Measurements from ENCODE around the gene GRIN2A. TPM values are rescaled to one million over a fixed set of nuclear protein-coding genes. Genes with fewer than 3 reads are reported as not detected.

GRIN2A gene
- total and polyA plus RNA-seq, 2 of the 8 experiments (the other 6 are each of a cell fraction or from before 2014, with no cell fraction given): 0.18 to 1.8 TPM

DNA sequence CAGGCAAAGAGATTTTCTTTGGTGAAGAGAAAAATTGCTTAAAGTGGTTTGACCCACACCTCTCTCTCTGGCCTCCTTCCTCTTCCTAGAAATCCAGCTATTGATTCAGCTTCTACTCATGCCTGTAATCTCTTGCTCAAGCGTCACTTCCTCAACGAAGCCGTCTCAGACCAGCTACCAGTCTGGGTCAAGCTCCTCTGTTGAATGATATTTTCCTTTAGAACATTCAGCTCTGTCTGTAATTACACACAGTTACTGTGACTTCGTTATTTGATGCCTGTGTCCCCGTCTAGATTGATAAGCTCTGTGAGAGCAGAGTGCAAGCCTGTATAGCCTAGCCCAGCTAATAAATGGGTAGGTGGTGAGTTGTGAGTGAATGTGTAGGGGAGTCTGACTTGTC lies 168.5 kb downstream of the GRIN2A start:
- Histone ChIP-seq H3K56ac (replicated peaks; ENCODE audit: insufficient read length, low read depth, low read length) (no peak overlapping the region), H4K5ac (ENCODE audit: insufficient read length, low read depth, low read length) (no peak overlapping the region), H3K27ac (ENCODE audit: low read depth, low read length) (no peak overlapping the region), H3K14ac (ENCODE audit: insufficient read length) (no peak overlapping the region), H2AFZ (ENCODE audit: low read length) (no peak overlapping the region), H2BK15ac (ENCODE audit: low read length) (no peak overlapping the region), H2BK20ac (ENCODE audit: low read length) (no peak overlapping the region), H3K79me1 (ENCODE audit: low read depth, low read length) (no peaks in the 10 kb centered on the region), H2BK5ac (ENCODE audit: low read depth, low read length) (no peak overlapping the region), H2BK12ac (ENCODE audit: low read depth, low read length) (no peak overlapping the region), H2AK5ac (ENCODE audit: low read depth, low read length) (no peak overlapping the region), H4K8ac (ENCODE audit: extremely low read depth, insufficient read depth, low read length) (no peak overlapping the region), H3K79me2 (ENCODE audit: control insufficient read depth in 1 of 2, insufficient read depth in 2 of 2, low read length in 2 of 2) (no peaks in the 10 kb centered on the region), H3K9me3 (ENCODE audit: insufficient read depth in 2 of 2, low read depth in 1 of 2, low read length in 1 of 2) (no peaks in the 10 kb centered on the region; a peak in 1 of 4 replicates), H3K4ac (replicated peaks; ENCODE audit: insufficient read length, low read depth, low read length) (no peak overlapping the region), H3K4me1 (replicated peaks in 1 of 4; ENCODE audit: control insufficient read depth in 3 of 4, insufficient read depth in 4 of 4, low read length in 3 of 4) (no peaks in the 10 kb centered on the region), H3K4me3 (ENCODE audit: extremely low read depth in 1 of 4, insufficient read depth in 2 of 4, low read depth in 3 of 4, low read length in 4 of 4) (no peak overlapping the region), H3K23me2 (ENCODE audit: low read depth, low read length) (no peaks in the 10 kb centered on the region), H4K20me1 (replicated peaks in 1 of 2; ENCODE audit: control insufficient read depth in 1 of 2, insufficient read depth in 2 of 2, low read length in 2 of 2) (no peaks in the 10 kb centered on the region), H3K27me3 (replicated peaks in 1 of 4; ENCODE audit: control insufficient read depth in 3 of 4, extremely low read depth in 1 of 4, insufficient read depth in 3 of 4, low read length in 3 of 4) (no peaks in the 10 kb centered on the region), H3K9ac (replicated peaks in 1 of 4; ENCODE audit: extremely low read depth in 1 of 4, low read depth in 3 of 4, low read length in 3 of 4) (no peak overlapping the region), H3K23ac (ENCODE audit: insufficient read length) (no peak overlapping the region), H2BK120ac (replicated peaks; ENCODE audit: low read depth, low read length) (no peak overlapping the region), H4K91ac (replicated peaks; ENCODE audit: insufficient read length, low read length) (no peak overlapping the region), H3K36me3 (ENCODE audit: control insufficient read depth in 2 of 4, insufficient read depth in 4 of 4, low read length in 3 of 4) (no peaks in the 10 kb centered on the region), H3K18ac (ENCODE audit: extremely low read depth, low read length) (no peak overlapping the region), H3K4me2 (ENCODE audit: insufficient read depth in 1 of 2, low read depth in 2 of 2, low read length in 2 of 2) (no peak overlapping the region)
- FAIRE-seq (no peak), DNase-seq (ENCODE audit: low read depth in 1 of 2, low spot score in 2 of 2) (no peak)
- ChIA-PET CTCF (ENCODE audit: partially characterized antibody) (interaction anchor here (0.6 to 2.9 kb wide), 24 partner anchors 10 to 508 kb away, joined by 3 to 12 read pairs (median 4); no protein-coding TSS in a partner anchor), POLR2A (ENCODE audit: partially characterized antibody) (no interaction called here)
- 85% methylated on average over 5 of the region's 5 CpGs; no CpG with 5 or more reads in 1 of the 2 experiments for WGBS, 2 experiments (ENCODE audit: extremely low coverage in 1 of 2, insufficient coverage in 1 of 2, insufficient read length in 1 of 2, insufficient replicate concordance in 2 of 2, low coverage in 1 of 2, low lambda C conversion rate in 2 of 2, missing lambda C conversion rate in 1 of 2)
- TF ChIP-seq KDM4A (IDR thresholded peaks at IDR 0.05; ENCODE audit: low read depth, low read length, severe bottlenecking) (no peak), JUN (IDR thresholded peaks at IDR 0.05; ENCODE audit: low read depth, low read length) (no peak), NRF1 (IDR thresholded peaks at IDR 0.05; ENCODE audit: low read depth, low read length) (no peak), CEBPB (IDR thresholded peaks at IDR 0.05; ENCODE audit: low read depth, low read length) (no peak), SUZ12 (IDR thresholded peaks at IDR 0.05; ENCODE audit: low read length) (no peak), BCL11A (IDR thresholded peaks at IDR 0.05; ENCODE audit: low read depth in 2 of 2, low read length in 2 of 2) (no peak)
- TF ChIP-seq, protein P1, sequence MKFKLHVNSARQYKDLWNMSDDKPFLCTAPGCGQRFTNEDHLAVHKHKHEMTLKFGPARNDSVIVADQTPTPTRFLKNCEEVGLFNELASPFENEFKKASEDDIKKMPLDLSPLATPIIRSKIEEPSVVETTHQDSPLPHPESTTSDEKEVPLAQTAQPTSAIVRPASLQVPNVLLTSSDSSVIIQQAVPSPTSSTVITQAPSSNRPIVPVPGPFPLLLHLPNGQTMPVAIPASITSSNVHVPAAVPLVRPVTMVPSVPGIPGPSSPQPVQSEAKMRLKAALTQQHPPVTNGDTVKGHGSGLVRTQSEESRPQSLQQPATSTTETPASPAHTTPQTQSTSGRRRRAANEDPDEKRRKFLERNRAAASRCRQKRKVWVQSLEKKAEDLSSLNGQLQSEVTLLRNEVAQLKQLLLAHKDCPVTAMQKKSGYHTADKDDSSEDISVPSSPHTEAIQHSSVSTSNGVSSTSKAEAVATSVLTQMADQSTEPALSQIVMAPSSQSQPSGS (IDR thresholded peaks at IDR 0.05; ENCODE audit: low read length): no peak
